Anterior cingulate cortex (tissue), 58 donors: ENCODE results near the gene ISYNA1.

Experiments
- DNase-seq, 58 donors: peaks; one replicate each; lab custom pipeline; 2025; lab: John Stamatoyannopoulos, UW

The ISYNA1 gene

GRCh38 chr19:18469069-18469846 is 31.3 kb upstream of the ISYNA1 start:
- DNase-seq = peak in 20 of 58 donors; percentile 7 to 56 (median 18)

GRCh38 chr19:18468517-18468916 is 30.6 kb upstream of the ISYNA1 start:
- DNase-seq = no peak

- DNase-seq = no peak
Observed at GRCh38 chr19:18467978-18468377, 30.0 kb upstream of the ISYNA1 start.

- no peak for DNase-seq
Observed at GRCh38 chr19:18466354-18466753, 28.4 kb upstream of the ISYNA1 start.

GRCh38 chr19:18465964-18466339 is 28.0 kb upstream of the ISYNA1 start:
- no peak for DNase-seq

- DNase-seq = no peak
Observed at GRCh38 chr19:18465214-18465963, 27.5 kb upstream of the ISYNA1 start.

GRCh38 chr19:18464646-18465045 is 26.7 kb upstream of the ISYNA1 start:
- peak in 55 of 58 donors; percentile 10 to 91 (median 75) for DNase-seq

- no peak for DNase-seq
Observed at GRCh38 chr19:18461471-18461870, 23.5 kb upstream of the ISYNA1 start.

GRCh38 chr19:18460900-18461299 is 23.0 kb upstream of the ISYNA1 start:
- no peak for DNase-seq

GRCh38 chr19:18457483-18458331 is 19.8 kb upstream of the ISYNA1 start:
- no peak for DNase-seq

- peak in 51 of 58 donors; percentile 9 to 73 (median 37) for DNase-seq
Observed at GRCh38 chr19:18456974-18457373, 19.0 kb upstream of the ISYNA1 start.

GRCh38 chr19:18456279-18456678 is 18.3 kb upstream of the ISYNA1 start:
- DNase-seq = no peak

- peak in 3 of 58 donors; percentile 12 to 40 (median 18) for DNase-seq
Observed at GRCh38 chr19:18453269-18454024, 15.5 kb upstream of the ISYNA1 start.

GRCh38 chr19:18452386-18452785 is 14.5 kb upstream of the ISYNA1 start:
- DNase-seq = no peak

GRCh38 chr19:18450931-18451836 is 13.3 kb upstream of the ISYNA1 start:
- peak in 54 of 58 donors; percentile 21 to 96 (median 73) for DNase-seq

GRCh38 chr19:18450021-18450930 is 12.3 kb upstream of the ISYNA1 start:
- no peak for DNase-seq

GRCh38 chr19:18449552-18449951 is 11.6 kb upstream of the ISYNA1 start:
- no peak for DNase-seq

GRCh38 chr19:18446811-18447359 is 9.0 kb upstream of the ISYNA1 start:
- DNase-seq = no peak
